ENCODE data around the gene B3GNT3.
A peak's percentile ranks its signal among the peaks of the same experiment; 100 is the strongest.

Gene B3GNT3

DNA sequence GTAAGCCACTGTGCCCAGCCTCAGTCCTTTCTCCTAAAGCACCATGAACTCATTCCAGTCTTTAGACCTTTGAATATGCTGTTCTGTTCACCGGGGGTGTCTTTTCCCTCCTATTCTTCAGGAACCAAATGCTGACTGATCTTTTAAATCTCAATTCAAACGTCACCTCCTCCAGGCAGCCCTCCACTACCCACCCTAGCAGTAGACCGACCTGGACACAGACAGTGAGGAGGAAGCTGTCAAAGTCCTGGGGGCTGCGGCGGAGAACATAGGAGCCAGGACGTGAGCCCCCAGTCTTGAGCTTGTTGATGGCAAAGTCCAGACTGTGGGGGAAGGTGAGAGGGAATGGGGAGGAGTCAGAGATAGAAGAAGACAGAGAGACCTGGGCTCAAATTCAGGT, 45.1 kb downstream of the B3GNT3 start:
- no peak for FAIRE-seq
- TF ChIP-seq, protein P1, sequence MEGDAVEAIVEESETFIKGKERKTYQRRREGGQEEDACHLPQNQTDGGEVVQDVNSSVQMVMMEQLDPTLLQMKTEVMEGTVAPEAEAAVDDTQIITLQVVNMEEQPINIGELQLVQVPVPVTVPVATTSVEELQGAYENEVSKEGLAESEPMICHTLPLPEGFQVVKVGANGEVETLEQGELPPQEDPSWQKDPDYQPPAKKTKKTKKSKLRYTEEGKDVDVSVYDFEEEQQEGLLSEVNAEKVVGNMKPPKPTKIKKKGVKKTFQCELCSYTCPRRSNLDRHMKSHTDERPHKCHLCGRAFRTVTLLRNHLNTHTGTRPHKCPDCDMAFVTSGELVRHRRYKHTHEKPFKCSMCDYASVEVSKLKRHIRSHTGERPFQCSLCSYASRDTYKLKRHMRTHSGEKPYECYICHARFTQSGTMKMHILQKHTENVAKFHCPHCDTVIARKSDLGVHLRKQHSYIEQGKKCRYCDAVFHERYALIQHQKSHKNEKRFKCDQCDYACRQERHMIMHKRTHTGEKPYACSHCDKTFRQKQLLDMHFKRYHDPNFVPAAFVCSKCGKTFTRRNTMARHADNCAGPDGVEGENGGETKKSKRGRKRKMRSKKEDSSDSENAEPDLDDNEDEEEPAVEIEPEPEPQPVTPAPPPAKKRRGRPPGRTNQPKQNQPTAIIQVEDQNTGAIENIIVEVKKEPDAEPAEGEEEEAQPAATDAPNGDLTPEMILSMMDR (IDR thresholded peaks at IDR 0.05; ENCODE audit: insufficient read depth, missing control alignments): no peak
- DNase-seq (ENCODE audit: insufficient read length, low spot score): no peak

DNA sequence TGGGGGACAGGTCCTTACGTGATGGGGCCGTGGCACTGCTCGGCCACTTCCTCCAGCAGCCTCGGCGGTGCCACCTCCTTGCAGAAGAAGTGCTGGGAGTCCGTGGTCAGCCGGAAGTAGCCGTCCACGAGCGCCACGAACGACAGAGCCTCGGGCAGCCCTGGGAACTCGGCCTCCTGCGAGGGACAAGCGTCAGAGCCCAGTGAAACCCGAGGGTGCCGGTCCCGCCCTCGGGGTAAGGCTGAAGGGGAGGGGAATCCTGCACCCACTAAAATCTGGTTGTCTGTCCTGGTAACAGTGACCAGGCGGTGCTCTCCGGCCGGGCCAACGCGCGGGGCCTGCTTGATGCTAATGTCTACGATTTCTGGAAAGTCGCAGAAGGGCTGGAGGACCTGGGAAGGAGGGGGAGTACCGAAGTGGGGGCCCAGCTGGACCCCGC, 46.5 kb downstream of the B3GNT3 start:
- TF ChIP-seq, protein P1 (IDR thresholded peaks at IDR 0.05; ENCODE audit: insufficient read depth, missing control alignments): no peak
- FAIRE-seq (no peak), DNase-seq (ENCODE audit: insufficient read length, low spot score) (no peak)

DNA sequence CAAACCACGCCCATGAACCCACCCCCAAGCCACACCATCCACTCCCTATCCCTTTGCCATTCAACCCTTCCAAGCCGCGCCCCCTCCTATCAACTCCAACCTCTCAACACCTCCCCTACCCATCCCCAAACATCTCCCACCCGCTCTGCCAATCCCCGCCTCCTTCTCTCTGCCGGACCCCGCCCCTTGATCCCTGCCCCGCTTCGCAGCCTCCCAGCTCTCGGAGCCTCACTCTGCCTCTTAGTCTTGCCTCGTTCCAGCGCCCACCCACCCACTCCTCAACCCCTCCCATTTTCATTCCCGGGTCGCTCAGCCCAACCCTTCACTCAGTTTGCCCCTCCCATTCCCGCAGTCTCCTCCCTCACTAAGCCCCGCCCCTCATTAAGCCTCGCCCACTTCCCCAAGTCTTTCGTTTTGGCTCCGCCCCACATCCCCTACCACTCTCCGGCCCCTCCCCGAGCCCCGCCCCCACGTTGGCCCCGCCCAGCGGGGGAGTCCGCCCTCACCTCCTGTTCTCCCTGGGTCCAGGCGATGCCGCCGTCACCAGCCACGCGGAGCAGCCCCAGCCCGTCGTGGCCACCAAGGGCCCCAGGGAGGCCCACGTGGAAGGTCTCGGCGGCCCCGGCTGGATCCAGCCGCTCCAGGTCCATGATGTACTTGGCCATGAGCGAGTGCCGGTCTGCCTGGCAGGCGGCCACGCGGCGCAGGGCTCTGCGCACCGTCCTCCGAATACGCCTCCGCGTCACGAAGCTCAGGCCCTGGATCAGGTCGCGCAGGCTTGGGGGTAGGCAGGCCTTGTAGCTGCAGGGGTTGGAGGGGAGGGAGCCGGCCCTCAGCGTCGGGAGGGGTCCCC, 47.1 kb downstream of the B3GNT3 start:
- TF ChIP-seq, protein P1 (IDR thresholded peaks at IDR 0.05; ENCODE audit: insufficient read depth, missing control alignments): no peak
- DNase-seq (ENCODE audit: insufficient read length, low spot score) (peak; percentile 100), FAIRE-seq (no peak)

DNA sequence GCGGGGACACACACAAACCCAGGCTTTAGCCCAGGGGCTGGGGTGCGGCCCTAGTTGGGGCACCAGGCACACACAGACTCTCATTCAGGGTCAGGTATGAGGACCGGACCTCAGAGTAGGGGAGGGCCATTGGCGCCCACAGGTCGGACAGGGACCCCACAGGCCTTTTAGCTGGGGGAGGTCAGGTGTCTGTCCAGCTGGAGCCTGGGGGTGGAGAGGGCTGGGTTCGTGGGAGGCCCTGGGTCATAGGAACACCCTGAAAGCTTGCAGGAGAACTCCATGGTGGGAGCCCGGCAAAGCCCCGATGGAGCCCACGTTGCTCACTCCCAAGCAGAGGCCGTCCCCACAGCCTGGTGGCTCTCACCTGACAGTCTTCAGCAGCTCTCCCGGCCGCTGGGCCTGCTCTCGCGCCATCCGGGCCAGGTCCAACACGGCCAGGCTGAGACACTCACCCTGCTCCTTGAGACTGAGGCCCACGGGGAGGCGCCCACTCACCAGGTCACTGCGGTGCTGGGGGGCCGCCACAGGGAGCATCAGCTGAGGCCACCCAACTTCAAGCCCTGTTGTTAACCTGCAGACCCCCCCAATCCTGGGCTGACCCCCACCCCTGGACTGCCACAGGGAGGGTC, 47.8 kb downstream of the B3GNT3 start:
- TF ChIP-seq, protein P1 (IDR thresholded peaks at IDR 0.05; ENCODE audit: insufficient read depth, missing control alignments): no peak

DNA sequence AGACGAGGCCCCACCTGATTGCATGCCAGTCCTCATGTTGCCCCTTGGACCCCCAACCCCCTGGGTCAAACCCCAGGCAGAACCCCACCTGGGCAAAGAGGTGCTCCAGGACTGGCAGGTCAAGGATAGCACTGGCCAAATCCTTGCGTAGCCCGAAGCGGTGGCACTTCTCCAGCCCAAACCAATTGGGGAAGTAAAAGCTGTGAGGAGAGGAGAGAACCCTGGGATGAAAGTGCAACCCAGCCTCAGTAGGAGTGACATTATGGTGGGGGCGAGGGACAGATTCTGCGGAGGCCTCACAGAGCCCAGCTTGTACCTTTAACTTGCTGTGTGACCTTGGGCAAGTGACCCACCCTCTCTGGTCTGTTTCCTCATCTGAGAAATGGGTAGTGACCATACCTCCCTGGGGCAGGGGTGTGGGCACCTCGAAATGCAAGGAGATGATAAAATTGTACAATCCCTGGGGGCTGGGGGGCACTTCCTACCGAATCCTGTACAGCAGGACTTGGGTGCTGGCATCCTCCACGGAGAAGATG, 48.4 kb downstream of the B3GNT3 start:
- DNase-seq (ENCODE audit: insufficient read length, low spot score) (no peak), FAIRE-seq (no peak)
- TF ChIP-seq, protein P1 (IDR thresholded peaks at IDR 0.05; ENCODE audit: insufficient read depth, missing control alignments): no peak

More for the DNA sequence above, 47.8 kb downstream of the B3GNT3 start:
- DNase-seq (ENCODE audit: insufficient read length, low spot score): no peak
- FAIRE-seq: no peak

DNA sequence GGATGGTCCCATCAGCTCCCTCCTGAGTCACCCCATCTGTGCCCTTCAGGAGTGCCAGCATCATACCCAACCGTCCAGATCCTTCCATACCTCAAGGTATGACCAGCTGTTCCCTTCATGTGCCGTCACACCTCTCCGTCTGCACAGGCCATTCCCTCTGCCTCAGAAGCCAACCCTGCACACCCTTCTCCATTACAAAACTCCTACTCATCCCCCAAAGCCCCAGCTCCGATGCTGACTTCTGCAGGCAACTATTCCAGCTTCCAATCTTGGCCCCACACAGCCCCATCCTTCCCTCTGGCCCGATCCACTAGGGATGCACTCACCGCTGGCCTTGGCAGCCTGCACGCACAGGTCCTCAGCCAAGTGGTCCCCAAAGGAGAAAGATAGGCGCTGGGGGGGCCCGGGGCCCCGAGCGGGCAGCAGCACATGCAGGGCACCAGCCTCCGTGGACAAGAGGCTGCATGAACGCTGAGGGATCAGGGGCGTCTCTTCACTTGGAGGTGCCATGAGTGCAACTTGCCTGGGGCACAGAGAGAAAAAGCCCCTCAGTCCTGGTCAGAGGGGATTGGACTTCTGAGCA, 49.1 kb downstream of the B3GNT3 start:
- TF ChIP-seq, protein P1 (IDR thresholded peaks at IDR 0.05; ENCODE audit: insufficient read depth, missing control alignments): no peak
- FAIRE-seq (no peak), DNase-seq (ENCODE audit: insufficient read length, low spot score) (no peak)

Data from D721Med (cell line).